ENCODE measurements around the gene ZNF121.

DNA sequence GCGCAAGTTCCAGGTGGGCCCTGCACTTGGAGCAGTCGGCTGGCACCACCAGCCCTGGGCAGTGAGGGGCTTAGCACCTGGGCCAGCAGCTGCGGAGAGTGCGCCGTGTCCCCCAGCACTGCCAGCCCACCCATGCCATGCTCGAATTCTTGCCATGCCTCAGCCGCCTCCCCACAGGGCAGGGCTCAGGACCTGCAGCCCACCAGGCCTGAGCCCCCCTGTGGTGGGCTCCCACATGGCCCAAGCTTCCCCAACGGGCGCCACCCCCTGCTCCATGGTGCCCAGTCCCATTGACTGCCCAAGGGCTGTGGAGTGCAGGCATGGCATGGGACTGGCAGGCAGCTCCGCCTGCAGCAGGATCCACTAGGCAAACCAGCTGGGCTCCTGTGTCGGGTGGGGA, 36.4 kb downstream of the ZNF121 start:
- TF ChIP-seq CTCF (IDR thresholded peaks at IDR 0.05) (no peak), POLR2A (IDR thresholded peaks at IDR 0.05) (no peak), POLR2AphosphoS5 (IDR thresholded peaks at IDR 0.05) (no peak)

Measured in sigmoid colon (tissue), 4 donors.